PFSK-1 (cell line): ENCODE results near the gene SLC6A16.

Experiments
- FOXP2 ChIP-seq: optimal IDR thresholded peaks from 2 replicates; pipeline ENCODE3; 2011; ENCODE audit warnings: borderline replicate concordance, control low read depth, inconsistent platforms; ENCODE audit not compliant: insufficient read depth; ENCODE audit errors: extremely low read length, extremely low read depth
- POLR2AphosphoS5 ChIP-seq: IDR thresholded peaks from 2 replicates; pipeline ENCODE4 v1.6.1; 2012; ENCODE audit warnings: low read depth, mild to moderate bottlenecking, control low read depth, low read length, moderate library complexity
- SIN3A ChIP-seq: IDR thresholded peaks from 2 replicates; pipeline ENCODE4 v1.6.1; 2012; ENCODE audit warnings: mild to moderate bottlenecking, low read length, moderate library complexity, borderline replicate concordance; ENCODE audit not compliant: insufficient read depth
- TAF1 ChIP-seq: IDR thresholded peaks from 2 replicates; pipeline ENCODE4 v1.6.1; 2012; ENCODE audit warnings: low read length, control low read depth, borderline replicate concordance; ENCODE audit not compliant: insufficient read depth
- TF ChIP-seq, protein P1 (sequence below), 2 experiments: IDR thresholded peaks; 2 replicates each; pipeline versions ENCODE4 v1.6.1 to v1.8.0; 2011 to 2012; ENCODE audit warnings: low read depth in 2 of 2, low read length in 2 of 2, control low read depth in 1 of 2, inconsistent platforms in 1 of 2, mild to moderate bottlenecking in 1 of 2, moderate library complexity in 1 of 2; ENCODE audit not compliant: insufficient read depth in 1 of 2

The SLC6A16 gene

DNA sequence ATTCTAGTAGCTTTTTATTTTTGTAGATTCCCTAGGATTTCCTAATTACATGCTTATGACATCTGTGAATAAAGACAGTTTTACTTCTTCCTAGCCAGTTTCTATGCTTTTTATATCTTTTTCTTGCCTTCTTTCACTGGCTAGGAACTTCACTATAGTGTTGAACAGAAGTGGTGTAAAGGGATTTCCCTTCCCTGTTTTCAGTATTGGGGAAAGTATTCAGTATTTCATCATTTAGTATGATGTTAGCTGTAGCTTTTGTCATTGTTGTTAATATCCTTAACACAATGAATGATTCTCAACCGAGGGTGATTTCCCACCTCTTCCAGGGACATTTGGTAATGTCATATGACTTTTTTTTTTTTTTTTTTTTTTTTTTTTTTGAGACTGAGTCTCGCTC, 77.3 kb downstream of the SLC6A16 start:
- TF ChIP-seq SIN3A = no peak
- TF ChIP-seq FOXP2 = no peak
- no peak for TF ChIP-seq TAF1
- TF ChIP-seq POLR2AphosphoS5 = no peak
- TF ChIP-seq, protein P1, sequence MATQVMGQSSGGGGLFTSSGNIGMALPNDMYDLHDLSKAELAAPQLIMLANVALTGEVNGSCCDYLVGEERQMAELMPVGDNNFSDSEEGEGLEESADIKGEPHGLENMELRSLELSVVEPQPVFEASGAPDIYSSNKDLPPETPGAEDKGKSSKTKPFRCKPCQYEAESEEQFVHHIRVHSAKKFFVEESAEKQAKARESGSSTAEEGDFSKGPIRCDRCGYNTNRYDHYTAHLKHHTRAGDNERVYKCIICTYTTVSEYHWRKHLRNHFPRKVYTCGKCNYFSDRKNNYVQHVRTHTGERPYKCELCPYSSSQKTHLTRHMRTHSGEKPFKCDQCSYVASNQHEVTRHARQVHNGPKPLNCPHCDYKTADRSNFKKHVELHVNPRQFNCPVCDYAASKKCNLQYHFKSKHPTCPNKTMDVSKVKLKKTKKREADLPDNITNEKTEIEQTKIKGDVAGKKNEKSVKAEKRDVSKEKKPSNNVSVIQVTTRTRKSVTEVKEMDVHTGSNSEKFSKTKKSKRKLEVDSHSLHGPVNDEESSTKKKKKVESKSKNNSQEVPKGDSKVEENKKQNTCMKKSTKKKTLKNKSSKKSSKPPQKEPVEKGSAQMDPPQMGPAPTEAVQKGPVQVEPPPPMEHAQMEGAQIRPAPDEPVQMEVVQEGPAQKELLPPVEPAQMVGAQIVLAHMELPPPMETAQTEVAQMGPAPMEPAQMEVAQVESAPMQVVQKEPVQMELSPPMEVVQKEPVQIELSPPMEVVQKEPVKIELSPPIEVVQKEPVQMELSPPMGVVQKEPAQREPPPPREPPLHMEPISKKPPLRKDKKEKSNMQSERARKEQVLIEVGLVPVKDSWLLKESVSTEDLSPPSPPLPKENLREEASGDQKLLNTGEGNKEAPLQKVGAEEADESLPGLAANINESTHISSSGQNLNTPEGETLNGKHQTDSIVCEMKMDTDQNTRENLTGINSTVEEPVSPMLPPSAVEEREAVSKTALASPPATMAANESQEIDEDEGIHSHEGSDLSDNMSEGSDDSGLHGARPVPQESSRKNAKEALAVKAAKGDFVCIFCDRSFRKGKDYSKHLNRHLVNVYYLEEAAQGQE (IDR thresholded peaks at IDR 0.05; ENCODE audit: insufficient read depth in 1 of 2, low read depth in 2 of 2, low read length in 2 of 2) = no peak

DNA sequence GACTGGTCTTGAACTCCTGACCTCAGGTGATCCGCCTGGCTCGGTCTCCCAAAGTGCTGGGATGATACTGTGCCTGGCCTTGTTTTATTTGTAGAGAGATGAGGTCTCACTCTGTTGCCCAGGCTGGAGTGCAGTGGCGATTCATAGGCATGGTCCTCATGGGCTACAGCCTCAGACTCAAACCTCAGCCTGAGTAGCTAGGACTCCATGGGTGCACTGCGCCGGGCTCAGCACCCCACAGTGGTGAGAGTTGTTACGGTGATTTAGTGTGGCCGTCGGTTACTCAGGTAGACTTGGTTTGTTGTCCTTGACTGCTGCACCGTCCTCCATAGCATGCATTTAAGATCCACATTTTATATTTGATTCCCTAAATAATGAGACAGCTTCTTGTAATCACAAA, 80.7 kb downstream of the SLC6A16 start:
- TF ChIP-seq TAF1 (no peak), SIN3A (no peak)

DNA sequence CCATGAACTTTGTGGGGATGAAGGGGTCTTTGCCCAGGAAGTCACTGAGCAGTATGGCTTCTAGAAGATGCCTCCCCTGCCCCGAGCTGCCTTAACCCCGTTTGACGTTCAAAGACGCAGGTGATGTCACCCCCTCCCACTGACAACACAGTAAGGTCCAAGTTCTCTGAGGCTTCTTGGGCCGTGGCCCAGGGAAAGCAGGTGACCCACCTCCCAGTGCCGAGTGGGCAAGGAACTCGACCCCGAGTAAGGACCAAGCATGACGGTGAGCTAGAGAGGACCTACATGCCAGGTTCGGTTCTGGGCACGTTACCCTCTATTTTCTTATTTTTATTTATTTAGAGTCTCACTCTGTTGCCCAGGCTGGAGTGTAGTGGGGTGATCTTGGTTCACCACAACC, 81.3 kb downstream of the SLC6A16 start:
- TF ChIP-seq POLR2AphosphoS5 (no peak), FOXP2 (no peak), SIN3A (no peak), TAF1 (no peak)
- TF ChIP-seq, protein P1 (IDR thresholded peaks at IDR 0.05; ENCODE audit: insufficient read depth in 1 of 2, low read depth in 2 of 2, low read length in 2 of 2) = no peak

DNA sequence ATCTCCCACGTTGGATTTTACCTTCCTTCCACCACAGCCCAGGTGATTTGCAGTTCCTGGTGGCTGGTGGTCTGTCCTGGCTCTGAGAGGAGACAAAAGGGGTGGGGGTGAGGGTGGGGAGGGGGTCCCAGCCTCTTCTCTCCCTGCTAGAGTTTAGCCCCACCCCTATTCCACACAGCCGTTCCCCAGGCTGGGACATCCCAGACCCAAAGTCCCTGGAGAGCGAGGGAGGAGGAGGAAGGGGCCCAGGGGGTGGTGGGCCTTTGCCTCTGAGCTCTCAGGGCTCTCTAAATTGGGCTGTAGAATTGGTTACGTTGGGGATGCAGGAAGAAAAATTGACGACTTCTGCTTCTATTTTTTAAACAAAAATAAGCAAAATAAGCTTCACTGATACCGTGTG, 81.9 kb downstream of the SLC6A16 start:
- no peak for TF ChIP-seq FOXP2
- no peak for TF ChIP-seq POLR2AphosphoS5
- TF ChIP-seq TAF1 = no peak
- TF ChIP-seq SIN3A = no peak
- TF ChIP-seq, protein P1 (IDR thresholded peaks at IDR 0.05; ENCODE audit: insufficient read depth in 1 of 2, low read depth in 2 of 2, low read length in 2 of 2) = no peak

DNA sequence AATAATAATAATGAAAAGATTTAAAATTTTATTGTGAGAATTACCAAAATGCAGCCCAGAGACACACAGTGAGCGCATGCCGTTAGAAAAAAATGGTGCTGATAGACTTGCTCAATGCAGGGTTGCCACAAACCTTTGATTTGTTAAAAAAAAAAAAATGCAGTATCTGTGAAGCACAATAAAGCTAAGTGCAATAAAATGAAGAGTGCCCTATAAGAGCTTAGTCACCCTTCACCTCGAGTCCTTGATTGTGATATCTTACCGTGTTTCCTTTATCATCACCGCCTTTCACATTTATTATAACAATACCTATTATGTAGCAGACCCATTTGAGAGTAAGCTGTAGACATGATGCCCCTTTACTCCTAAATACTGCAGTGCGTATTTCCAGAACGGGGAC, 83.2 kb downstream of the SLC6A16 start:
- TF ChIP-seq POLR2AphosphoS5 (no peak), FOXP2 (no peak), SIN3A (no peak), TAF1 (no peak)
- TF ChIP-seq, protein P1 (IDR thresholded peaks at IDR 0.05; ENCODE audit: insufficient read depth in 1 of 2, low read depth in 2 of 2, low read length in 2 of 2) = no peak
